Activated CD4-positive, alpha-beta T cell treated with anti-CD3 and anti-CD28 coated beads, Interleukin-2, amount 50 U/mL, for 4 hours (primary cell): ENCODE data around the gene FOXC2.
A peak's percentile ranks its signal among the peaks of the same experiment; 100 is the strongest.
"Not testable (repeated sequence)": the region's sequence is repeated elsewhere in the genome, so short reads cannot be mapped to it uniquely, and the experiment has no call there.

Source experiments
- DNase-seq, 2 experiments: peaks; one replicate each; pipeline ENCODE4 v3.0.0-alpha.2; 2020

The FOXC2 gene

DNA sequence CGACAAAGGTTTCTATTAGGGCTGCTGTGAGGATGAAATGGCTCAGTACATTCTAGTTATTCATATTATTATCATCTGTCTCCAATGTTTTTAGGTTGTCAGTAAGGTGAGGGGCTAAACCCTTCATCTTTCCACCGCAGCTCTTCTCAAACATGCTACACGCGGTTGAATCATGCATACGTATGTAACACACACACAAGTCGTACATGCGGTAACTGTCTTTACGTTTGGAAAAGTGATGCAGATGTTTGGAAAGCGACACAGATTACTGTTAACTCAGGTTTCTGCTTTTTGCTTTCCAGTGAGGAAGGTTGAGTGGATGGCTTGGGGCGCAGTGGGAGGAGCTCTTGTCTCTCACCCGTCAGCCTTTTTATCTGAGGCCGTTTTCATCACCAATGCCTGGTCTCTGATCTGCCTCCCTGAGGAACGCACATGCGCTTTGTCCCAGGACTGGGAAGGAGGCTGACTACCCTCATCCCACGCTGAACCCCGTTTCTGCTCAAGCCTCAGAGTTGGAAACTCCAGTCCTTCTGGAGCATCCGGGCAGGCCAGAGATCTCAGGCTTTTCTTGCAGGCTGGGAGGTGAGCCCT is 8.6 kb downstream of the FOXC2 start:
- DNase-seq = no peak

DNA sequence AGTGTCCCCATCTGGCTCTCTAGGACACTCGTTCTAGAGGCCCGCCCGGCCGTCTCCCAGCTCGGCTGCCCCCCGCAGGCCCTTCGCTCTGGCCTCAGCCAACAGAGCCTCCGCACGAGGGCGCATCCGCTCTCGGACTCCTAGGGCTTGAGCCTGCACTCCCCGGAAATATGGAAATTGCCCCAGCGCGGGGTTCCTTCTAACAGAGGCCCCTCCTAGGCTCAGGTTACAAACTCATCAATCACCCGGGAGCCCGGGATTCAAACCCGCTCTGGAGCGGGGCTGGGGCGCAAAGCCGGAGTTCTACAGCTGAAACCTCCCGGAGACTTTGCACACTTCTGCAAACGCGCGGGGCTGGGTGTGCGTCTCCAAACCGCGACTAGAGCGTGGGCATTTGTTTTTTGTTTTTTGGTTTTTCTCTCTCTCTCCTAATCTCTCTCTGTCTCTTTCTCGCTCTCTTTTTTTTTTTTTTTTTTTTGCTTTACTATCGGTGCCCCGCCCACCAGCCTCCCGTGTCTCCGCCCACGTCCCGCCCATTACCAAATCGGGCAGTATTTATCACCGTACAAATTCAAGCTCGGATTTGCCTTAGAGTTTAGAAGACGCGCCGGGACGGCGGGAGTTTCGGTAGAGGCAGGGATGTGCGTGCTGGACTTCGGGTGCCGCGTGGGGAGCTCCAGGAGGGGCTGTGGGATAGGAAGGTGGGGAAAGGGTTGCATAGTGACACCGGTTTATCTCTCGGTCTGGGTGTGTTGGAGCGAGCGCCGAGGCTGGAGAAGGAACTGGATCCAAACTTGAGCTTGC is 9.3 kb downstream of the FOXC2 start:
- DNase-seq = peak; percentile 34 to 37

DNA sequence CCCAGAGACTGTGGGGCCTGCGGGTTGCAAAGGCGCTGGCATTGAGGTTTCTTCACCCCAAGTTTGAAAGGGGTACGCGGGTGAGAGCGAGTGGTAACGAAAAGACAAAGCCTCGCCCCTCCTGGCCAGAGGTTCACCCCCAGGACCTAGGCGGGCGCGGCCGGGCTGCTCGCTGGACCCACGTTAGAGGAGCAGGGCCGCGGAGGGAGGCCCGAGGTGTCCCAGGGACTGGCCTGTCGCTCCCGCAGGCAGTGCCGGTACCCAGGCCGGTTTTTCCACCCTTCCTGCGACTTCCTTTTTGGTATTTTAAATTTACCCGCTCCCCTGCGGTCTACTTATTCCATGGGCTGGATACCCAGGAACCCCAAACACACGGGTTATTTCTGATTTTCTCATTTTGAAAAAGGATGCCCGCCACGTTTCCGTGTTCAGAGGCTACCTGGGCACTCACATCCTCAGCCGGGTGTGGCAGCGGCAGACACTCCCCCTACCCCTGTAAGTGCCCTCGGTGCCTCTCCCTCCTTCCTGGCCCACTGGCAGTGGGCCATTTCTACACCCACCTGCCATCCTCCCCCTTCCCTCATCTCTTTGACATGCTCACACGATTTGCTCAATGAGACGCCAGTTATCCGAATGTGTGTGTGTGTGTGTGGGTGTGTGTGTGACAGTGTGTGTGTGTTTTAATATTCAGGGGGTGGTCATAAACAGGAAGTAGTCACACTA is 10.1 kb downstream of the FOXC2 start:
- DNase-seq = no peak

DNA sequence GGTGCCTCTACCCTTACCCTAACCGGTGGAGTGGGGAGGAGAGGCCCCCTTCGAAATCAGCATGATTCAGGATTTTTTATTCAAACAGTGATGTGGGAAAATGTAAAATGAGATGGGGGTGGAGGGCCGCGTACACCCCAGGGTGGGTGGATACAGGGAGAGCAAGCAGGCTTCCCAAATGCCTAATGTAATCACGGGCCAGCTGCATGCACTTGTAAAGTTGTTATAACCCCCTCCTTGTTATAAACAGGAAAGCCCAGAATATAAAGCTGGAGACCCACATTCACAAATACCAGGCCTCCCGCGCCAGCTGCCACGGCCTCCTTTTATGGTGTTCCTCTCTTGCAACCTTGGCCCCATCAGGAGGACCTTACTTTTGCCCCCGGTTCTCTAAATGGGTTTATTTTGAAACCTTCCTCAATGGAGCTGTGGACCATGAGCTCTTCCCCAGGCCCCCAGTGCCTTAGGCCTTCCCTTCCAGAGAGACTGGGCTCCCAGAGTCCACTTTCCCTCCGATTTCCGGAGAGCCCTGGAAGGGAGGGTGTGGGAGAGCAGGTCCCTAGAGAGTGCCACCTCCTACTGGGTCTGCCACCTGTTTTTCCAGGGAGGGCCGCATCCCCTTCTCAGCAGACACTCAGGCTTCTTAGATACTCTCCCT is 10.8 kb downstream of the FOXC2 start:
- DNase-seq = no peak

DNA sequence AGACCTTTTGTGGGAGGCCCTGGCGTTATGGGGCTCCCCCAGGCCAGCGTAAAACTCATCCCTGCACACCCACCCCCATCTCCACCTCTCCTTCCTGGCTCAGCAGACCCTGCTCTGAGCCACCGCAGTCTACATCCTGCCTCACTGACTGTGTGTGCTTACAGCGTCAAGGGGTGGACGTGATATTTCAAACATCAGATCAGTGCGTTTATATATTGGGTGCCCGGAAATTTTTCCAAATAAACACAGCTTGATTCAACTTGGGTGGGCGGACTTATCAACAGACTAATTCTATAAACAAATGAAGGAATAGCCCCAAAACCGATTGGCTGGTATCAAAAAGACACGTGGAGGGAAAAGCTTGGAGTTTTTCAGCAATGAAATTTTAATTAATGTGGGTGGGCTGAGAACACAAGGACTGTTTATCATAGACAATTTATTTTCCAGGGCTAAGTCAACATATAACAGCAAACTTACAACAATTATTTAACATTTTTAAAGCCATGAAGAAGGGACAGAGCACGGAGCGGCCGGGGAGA is 11.5 kb downstream of the FOXC2 start, which contains the start of gene FOXL1:
FOXL1 (plus strand) TSS at position 489 of the 539 bp plus-strand sequence. CDS start 175 bp downstream, outside the sequence.
- no peak for DNase-seq

DNA sequence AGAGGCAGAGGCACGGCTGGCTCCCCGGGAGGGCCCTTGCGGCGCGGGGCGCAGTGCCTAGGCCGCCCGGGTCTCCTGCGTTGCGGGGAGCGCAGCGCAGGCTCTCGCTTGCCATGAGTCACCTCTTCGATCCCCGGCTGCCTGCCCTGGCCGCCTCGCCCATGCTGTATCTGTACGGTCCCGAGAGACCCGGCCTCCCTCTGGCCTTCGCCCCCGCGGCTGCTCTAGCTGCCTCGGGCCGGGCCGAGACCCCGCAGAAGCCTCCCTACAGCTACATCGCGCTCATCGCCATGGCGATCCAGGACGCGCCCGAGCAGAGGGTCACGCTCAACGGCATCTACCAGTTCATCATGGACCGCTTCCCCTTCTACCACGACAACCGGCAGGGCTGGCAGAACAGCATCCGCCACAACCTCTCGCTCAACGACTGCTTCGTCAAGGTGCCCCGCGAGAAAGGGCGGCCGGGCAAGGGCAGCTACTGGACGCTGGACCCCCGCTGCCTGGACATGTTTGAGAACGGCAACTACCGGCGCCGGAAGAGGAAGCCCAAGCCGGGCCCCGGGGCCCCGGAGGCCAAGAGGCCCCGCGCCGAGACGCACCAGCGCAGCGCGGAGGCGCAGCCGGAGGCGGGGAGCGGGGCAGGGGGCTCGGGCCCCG is 12.1 kb downstream of the FOXC2 start:
- no peak for DNase-seq

DNA sequence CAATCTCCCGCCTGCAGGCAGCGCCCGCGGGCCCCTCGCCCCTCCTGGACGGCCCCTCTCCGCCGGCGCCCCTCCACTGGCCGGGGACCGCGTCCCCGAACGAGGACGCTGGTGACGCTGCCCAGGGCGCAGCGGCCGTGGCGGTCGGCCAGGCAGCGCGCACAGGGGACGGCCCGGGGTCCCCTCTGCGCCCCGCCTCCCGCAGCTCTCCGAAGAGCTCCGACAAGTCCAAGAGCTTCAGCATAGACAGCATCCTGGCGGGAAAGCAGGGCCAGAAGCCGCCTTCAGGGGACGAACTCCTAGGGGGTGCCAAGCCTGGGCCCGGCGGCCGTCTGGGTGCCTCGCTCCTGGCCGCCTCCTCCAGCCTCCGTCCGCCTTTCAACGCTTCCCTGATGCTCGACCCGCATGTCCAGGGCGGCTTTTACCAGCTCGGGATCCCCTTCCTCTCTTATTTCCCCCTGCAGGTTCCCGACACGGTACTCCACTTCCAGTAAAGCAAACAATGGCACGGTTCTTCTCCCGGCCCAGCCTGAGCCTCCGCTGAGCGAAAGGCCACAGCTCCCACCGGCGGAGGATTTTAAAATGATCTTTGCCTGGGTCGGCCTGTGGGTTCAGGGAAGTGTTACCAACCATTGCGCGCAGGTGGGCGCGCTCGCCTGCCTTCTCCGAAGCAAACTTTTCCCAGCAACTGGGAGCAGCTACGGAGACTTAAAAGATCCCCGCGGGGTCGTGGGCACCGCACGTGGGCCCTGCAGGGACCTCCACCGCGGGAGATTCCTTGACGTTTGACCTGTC is 12.8 kb downstream of the FOXC2 start:
- DNase-seq = no peak

DNA sequence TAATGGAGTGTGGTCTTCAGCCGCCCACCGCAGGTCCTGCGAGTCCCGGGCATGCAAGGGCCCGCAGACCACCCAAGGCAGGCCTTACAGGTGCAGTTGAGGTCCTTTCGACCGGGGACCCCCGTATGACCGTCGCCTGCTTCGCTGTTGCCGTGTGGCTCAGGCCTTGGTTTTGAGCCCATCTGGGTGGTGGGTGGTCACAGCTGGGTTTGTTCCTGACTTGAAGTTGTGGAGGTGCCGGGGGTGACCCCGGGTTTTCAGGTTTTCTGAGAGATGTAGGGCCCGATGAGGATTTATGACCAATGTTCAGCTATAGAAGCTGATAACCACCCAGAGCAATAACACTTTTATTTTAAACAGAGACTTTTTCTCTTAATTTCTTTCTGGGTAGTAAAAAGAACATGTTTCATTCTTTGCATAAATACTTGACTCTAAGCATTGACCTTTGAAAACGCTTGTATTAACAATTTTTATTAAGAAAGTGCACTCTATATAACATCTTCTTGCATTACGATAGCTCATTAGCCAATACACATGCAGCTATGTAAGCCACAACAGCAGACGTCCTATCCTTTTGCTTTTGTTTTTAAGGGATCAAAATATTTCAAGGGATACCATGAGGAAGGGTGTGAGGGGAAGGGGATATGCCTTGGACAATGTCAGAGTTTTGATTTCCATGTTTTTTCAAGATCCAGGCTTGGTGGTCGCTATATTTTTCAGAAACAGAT is 13.6 kb downstream of the FOXC2 start:
- DNase-seq = no peak

DNA sequence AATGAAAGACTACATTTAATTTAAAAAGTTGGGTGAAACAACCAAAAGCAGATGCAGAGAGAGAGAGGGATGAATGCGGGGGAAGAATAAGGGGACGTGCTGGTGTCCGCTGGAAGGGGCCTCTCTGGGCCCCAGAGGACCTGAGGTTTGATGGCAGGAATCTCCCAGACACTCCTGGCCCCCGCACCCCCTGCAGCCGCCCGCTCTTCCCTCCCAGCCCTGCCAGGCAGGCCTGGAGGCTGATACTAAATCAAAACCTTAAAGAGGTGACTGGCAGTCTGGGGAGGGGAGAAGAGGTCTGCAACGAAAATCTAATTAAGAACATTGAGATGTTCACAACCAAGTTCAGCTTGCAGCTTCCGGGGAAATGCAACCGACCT is 14.2 kb downstream of the FOXC2 start:
- DNase-seq = no peak

DNA sequence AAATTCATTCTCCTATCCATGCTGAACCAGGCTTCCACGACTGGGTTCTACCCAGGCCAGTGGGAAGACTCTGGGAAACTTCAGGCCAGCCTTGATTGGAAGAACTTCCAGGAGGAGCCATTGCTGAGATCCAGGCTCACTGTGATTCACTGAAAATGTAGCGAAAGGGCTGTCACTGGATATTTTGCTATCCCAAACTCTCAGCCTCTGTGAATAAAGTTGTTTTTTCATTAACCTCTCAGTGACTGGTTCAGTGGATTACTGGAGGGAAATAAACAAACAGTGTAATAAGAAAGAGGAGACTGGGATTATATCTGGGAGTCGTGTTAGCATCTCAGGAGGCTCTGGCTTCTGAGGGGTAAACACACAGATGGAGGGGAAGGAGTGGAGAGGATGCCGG is 14.8 kb downstream of the FOXC2 start:
- no peak for DNase-seq

DNA sequence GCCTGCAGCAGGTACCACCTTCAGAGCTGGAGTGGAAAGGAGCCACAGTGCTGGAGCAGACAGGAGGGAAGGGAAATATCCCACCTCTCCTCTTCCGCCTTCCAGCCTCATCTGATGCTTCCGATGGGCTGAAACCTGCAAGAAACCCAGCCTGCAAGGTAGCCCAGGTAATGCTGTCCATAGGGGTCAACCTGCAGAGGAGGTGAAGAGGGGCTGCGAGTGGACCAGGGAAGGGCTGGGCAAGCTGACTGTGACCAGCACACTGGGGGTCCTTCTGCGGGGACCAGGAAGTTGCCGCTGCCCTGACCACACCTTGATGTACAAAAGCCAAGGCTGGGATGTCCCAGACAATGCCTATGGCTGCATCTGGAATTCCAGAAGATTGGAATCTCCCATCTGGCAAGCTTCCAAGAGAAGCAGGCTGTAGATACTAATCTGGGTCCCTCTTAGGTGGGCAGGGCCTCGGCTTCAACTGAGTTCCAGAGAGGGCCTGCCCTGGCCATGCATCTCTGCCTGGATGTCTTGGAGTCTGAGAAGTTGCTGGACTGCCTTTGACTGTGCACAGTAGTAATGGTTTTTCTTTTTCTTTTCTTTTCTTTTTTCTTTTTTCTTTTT is 17.5 kb downstream of the FOXC2 start:
- DNase-seq = no peak

DNA sequence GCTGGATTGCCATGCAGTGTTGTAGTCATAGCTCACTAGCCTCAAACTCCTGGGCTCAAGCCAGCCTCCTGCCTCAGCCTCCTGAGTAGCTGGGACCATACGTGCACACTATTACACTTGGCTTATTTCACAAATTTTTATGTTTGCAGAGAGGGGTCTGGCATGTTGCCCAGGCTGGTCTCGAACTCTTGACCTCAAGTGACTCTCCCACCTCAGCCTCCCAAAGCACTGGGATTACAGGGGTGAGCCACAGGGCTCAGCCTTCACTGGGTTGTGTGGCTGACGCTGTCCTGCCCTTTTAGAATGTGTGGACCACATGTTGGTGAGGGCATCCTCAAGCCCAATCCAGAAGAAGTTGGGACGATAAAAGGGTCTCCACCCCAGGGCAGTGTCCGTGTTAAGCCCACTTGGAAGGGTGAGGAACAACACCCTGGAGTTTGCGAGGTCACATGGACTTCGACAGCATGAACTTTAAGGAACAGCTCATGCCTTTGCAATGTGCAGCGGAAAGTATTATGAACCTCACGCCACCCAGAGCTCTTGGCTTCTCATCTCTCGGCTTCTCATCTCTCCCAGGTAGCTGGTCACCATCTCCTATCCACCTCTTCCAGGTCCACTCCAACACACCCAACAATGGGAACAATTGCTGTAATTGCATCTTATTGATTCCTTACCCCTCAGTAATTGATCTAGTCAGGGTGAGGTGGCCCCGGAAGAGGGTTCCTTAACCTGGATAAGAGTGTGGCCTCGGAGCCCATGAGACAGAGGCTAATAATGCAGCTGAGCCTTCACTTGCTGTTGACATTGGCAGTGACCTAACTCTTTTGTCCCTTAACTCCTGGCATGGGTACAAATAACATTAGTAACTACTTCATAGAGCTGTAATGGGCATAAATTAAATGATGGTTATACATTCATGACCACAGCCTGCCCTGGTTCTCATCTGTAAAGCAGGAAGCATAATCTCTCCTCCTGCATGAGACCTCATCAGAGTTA is 18.4 kb downstream of the FOXC2 start:
- DNase-seq = no peak

DNA sequence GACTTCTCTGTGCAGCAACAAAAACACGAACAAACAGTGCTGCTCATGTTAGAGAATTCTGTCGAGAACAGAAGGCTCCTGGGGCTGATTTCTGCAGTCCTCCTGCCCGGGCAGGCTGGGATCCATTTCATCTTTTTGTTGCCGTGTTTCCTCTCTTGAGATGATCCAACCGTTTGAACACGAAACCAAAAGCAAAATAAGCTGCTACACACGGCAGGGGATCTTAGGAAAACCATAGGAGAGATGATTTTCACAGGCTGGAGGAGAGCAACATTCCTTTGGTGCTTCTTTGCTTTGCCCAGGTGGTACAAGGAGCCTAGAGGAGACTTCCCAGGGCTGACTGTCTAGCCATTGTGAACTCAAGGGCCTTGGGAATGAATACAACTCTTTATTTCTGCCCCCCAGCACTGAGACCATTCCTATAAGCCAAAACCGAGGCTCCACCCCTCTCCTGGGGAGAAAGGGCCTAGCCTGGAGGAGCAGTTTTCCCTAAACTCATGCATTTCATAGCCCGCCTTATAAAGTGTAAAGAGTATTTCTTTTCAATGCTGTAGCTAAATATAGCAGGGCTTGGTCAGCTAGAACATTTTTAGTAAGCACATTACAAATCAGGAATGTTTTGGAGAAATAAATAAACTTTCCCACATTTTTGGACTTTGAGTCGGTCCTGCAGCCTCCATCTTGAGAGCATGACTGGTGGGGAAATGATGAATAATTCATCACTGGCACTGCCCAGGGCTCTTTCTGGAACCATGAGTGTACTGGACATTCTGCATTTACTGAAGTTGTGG is 19.4 kb downstream of the FOXC2 start:
- no peak for DNase-seq

DNA sequence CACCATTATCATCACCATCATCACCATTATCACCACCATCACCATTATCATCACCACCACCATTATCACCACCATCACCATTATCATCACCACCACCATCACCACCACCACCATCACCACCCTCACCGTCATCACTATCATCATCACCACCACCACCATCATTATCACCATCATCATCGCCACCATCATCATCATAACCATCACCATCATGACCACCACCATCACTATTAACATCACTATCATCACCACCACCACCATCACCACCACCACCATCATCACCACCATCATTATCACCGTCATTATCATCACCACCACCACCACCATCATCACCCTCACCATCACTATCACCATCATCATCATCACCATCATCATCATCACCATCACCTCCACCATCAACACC is 20.9 kb downstream of the FOXC2 start:
- no peak for DNase-seq

DNA sequence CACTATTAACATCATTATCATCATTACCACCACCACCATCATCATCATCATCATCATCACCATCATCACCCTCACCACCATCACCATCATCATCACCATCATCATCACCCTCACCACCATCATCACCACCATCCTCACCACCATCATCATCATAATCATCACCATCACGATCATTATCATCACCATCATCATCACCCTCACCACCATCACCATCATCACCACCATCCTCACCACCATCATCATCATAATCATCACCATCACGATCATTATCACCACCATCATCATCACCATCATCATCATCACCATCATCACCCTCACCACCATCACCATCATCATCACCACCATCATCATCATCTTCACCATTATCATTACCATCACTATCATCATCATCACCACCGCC is 21.3 kb downstream of the FOXC2 start:
- not testable (repeated sequence) for DNase-seq

DNA sequence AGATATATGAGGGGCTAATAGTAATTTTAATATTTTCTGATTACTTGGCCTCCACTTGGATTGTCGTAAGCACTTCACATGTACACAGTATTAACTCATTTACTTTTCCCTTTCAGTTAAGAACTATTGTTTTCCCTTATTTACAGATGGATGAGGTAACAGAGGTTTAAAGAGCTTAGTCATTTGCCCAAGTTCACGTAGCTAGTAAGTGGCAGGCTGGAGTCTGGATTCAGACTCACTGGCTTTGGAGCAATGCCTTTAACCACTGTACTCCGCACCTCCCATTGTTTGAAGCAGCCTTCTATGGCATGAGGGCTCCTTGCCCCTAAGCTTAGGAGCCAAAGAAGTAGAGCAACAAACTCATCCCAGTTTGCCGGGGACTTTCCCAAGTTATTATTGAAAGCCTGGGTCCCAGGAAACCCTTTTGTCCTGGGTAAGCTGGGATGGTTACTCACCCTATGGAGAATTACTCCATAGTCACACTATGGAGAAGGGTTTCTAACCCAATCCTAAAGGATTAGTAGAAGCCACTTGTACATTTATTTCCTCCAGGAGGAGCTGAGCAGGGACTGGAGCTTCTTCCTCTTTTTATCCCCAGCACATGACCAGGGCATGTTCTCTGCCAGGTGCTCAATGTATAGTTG is 24.0 kb downstream of the FOXC2 start:
- no peak for DNase-seq

DNA sequence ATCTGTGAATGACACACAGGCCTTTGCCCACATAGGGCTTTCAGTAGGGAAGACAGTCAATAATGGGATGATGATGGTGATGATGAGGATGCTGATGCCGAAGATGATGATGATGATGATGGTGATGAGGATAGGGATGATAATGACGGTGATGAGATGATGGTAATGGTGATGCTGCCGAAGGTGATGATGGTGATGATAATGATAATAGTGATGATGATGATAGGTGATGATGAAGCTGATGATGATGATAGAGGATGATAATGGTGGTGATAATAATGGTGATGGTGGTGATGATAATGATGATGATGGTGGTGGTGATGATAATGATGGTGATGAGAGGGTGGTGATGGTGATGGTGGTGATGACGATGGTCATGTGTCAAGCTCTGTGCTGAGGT is 24.6 kb downstream of the FOXC2 start:
- no peak for DNase-seq
